HG03064 (cell line): ENCODE measurements around the gene SYNPO.
A peak's percentile ranks its signal among the peaks of the same experiment; 100 is the strongest.

Experiments used
- ATAC-seq: cut with Tn5 transposase; IDR thresholded peaks from one replicate; pipeline ENCODE4 v1.9.1; 2021; ENCODE audit warnings: low read depth; ENCODE audit not compliant: unreplicated experiment

The SYNPO gene

DNA sequence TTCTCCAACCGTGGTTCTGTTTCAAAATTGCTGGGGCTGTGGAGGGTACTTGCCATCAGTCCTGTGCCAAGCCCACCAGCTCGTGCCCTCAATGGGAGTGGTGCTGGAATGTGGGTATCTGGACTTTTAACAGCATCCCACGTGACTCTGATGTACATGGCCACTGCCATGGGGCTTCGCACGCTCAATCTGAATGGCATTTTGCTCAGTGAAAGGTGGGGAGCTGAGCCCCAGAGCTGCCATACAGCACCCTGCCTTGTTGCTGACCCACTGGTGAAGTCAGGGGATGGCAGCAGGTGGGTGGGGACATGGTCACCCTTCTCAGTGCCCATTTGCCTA lies 16.6 kb upstream of the SYNPO start:
- ATAC-seq, result no peak

DNA sequence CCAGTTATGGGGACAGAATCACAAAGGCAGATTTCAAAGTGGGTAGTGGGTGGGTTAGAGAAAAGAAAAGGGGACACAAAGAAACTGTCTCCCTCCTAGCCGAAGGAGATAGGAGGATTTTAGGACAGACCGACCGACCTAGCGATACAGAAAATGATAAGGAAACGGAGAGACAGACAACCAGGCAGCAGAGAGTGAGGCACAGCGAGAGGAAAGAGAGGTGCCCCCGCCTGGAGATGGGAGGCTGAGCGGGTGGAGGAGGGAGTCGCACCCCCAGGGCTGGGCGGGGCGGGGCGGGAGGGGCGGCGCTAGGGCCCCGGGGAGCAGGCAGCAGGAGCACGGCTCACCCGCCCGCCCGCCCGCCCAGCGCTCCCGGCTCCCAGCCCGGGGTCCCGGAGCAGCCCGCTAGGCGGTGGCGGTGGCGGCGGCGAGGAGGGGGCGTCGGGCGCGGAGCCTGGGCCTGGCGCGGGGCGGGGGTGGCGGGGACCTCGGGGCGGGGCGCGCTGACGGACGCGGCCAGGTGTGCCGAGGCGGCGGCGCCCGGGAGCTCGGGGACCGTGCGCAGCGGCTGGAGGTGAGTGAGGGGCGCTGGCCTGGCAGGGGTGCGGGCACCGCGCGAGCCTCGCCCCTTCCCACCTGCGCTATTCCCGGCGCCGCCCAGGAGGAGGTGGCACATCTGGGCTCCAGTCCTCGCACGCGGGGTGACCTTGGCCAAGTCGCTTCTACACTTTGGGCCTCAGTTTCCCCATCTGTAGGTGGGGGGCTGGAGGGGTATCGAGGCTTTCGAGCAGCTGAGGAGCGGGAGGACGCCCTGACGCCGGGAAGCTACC lies 15.9 kb upstream of the SYNPO start:
- no peak for ATAC-seq

DNA sequence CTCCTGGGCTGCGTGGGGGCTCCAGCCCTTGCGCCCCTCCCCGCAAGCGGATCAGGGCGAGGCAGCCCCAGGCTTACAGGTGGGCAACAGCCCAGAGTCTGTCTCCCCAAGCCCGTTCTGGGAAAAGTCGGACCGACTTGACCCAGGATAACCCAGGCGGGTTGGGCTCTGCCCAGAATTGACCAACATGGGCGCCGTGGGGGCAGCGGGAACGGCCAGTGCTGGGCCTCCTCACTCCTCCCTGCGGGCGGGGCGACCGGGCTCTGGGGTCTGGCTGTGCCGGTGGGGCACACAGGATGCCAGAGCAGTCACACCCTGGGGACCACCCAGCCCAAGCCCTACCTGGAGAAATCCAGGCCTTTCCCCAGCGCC lies 15.3 kb upstream of the SYNPO start:
- no peak for ATAC-seq

DNA sequence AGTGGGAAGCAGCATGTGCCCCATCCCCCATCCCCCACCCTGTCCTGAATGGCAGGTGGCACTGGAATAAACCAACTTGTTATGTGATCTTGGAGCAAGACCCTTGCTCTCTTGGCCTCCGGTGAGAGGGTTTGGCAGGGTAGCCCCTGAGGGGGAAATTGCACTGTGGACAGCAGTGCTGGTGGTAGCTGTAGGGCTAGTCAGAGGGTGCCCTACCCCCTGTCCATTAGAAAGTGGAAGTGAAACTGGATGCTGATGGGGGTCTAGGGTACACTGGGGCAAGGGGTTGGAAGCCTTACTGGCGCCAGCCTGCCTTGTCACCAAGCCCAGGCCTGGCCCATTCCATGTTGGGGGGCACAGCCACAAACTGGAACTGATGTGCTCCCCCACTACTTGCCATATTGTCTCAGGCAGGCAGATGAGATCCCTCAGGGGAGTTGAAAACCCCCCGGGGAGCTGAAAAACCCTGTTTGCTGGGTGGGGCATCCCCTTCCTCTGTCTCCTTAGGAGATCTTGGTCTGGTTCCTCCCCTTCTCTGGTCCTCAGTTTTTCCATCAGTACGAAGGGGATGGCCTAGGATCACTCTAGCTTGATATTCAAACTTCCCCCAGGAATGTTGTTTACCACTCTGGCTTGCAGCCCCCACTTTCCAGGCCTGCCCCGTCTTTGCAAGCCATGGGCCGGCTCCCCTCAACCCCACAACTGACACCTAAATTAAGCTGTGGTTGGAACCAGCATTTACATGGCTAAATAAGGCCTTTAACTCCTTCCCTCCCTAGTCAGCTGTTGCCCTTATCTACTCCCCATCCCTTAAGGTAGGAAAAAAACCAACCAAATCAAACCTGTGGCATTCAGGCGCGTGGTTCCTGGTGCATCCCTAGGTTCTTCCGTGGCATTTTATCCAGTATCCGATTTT lies 14.4 kb upstream of the SYNPO start:
- peak; percentile 46 for ATAC-seq

DNA sequence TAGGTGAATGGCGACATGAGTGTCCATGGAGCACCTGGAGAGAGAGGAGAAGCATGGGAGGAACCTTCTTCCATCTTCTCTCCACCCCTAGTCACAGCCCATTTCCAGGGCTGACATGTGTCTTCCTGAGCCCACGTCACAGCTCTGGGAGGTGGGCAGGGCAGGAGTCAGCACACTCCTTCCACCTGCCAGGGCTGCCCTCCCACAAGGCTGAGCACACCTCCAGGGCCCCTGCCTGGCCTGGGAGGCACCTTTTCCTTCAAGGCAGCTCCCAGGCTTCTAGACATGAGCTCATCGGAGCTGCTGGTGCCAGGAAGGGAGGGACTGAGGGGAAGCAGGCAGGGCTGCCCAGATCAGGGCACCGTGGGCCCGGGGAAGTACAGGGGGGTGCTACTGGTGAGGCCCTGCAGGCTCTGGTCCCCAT lies 13.6 kb upstream of the SYNPO start:
- ATAC-seq, result no peak

DNA sequence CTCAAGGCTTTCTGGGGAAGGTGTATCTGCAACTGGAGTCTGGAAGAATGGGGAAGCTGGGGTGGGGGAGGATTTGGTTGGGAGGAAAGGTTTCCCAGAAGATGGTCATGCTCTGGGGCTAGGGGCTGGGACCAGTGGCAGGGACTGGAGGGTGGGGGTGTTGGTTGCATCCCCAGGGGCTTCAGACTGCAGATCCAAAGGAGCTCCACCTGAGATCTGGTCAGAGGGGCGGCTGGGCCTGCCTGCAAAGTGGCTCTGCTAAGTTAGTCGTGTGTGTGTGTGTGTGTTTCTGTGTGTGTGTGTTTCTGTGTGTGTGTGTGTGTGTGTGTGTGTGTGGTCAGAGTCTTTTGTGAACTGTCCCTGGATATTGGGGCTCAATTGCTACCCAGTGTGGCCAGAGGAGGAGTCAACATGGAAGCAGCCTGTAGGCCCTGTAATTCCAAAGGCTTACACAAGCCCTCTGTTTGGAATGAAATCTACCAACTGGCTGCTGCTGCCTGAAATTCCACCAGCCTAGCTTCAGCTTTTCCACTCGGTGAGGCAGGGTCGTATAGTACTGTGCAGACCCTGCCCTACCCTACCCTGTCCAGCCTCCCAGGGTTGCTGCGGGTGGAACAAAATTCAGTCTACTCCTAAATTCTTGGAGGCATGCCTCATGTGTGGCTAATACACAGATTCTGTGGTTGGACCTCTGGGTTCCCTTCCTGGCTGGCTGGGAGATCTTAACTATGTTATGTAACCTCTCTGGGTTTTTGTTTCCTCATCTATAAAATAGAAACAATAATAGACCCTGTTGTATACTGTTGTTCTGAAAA lies 12.5 kb upstream of the SYNPO start:
- no peak for ATAC-seq

DNA sequence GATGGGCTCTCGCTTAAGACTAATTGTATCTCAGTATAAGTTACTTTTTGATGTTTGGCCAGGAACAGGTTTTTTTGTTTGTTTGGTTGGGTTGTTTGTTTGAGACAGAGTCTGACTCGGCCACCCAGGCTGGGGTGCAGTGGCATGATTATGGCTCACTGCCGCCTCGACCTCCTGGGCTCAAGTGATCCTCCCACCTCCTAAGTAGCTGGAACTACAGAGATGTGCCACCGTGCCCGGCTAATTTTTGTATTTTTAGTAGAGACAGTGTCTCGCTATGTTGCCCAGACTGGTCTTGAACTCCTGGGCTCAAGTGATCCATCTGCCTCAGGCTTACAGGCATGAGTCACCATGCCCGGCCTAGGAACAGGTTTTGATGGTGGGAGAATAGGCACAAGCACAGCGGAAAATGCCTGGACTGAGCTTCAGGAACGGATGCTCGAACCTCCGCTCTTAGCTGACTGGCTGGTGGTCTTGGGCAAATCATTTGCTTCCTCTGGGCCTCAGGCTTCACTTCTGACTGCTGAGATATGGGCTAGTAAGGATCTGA lies 11.4 kb upstream of the SYNPO start:
- ATAC-seq, result no peak

DNA sequence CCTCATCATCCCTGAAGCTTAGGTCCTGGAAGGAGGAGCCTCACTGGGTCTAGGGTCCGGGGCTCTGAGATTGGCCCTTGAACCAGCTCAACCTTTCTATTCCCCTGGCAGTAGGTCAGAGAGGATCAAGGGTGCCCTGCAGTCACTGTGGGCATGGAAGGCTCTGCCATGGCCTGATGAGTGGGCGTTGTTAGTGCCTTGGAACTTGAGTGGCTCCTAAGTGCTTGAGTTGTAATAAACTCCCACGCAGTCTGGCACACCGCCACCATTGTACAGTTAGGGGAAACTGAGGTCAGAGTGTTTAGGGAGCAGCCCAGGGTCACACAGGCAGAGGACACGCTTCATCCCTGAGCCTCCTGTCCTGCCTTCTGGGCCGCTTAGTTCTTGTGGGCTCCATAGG lies 10.4 kb upstream of the SYNPO start:
- ATAC-seq, result no peak

DNA sequence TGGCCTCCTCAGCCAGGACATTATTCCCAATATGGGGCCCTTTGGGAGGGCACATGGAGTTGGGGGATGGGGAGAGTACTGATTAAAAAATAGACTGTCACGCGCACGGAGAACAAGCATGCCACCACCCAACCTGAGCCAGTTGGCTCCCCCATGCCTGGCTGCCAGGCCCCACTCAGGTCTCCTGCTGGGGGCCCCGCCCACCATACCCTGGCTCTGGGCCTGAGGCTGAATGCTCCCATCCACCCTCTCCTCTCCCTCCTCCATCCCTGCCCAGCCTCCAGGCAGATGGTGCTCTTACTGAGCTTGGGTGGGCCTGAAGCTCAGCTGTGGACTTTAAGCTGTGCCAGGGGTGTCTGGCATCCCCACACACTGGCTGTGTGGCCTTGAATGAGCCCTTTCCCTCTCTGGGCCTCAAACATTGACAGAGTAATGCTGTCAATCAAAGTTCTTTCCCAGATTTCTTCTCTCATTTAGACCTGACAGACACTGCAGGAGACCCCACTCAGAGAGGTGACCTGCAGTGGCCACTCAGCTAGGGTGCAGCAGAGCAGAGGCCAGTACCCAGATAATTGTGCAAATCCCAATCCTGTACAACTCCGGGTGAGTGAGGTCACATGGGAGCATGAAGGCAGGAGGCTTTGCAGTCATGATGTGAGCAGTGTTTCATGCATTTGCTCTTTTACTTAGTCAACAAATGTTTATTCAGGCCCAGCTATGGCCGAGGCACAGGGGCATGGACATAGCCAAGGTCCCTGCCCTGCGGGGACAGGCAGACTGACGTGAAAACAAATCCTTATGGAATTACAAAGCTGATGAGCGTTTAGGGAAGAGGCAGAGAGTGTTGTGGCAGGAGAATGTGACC lies 9.8 kb upstream of the SYNPO start:
- ATAC-seq, result no peak

DNA sequence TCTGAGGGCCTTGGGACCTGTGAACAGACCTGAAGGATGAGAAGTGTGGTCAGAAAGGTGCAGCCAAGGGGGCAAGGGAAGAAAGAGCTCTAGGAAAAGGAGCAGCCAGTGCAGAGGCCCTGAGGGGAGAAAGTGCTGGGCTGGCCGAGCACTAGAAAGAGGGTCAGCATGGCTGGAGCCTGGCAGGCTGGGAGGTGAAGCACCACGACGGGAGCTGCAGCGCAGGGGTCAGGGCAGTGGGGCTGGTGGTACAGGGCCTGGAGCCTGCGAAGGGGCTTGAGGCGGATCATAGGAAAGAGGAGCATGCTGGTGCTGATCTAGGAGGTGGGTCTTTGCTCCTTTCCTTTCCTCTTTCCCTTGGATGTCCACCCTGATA lies 9.1 kb upstream of the SYNPO start:
- ATAC-seq, result no peak

DNA sequence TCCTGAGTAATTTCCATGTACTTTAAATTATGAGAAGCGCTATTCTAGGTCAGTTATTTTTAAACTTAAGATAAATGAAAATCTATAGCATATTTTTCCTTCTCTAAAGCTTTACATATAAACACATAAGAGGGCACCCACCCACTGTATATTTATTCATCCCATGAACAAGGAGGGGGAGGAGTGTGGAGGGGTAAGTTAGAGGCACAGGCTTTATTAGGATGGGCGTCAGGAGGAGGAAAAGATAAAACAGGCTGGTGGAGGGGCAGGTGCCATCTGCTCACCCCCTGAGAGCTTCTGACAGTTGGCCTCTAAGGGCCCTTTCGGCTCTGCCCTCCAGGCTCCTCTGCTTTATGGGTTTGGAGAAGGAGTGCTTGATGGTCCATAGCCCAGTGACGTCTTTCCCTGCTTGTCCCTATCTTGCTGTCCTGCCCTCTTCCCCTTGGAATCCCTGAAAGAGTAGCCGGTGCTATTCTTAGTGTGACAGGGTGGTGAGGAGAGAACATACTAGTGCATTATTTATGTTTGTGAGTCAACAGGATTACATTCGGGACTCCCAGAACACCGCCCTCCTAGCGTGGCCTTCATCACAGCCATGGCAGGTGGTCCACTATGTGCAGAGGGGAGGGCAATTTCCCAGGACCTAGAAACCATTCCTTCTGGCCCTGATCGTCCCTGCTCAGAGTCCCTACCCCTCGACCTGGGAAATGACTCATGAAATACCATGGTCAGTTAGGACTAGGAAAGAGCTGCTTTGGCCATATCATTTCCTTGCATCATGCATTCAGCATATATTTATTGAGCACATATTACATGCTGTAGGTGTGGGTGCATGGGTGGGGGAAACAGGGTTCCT lies 7.9 kb upstream of the SYNPO start:
- no peak for ATAC-seq

DNA sequence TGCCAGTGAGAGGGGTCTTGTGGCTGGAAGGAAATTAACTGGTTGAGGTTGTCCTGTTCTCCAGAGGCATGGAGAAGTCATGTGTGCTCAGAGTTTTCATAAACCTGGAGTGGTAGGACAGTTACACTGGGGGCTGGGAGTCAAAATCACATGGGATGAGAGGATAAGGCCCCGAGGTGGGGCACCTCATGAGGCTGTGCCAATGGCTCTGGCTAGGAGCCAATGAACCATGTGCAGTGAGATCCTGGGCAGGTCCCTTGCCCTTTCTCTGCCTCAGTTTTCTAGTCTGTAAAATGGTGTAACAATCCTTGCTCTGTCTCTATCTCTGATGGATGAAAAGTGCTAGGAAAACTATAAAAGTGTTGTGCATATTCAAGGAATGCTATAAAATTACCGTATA lies 7.0 kb upstream of the SYNPO start:
- no peak for ATAC-seq

DNA sequence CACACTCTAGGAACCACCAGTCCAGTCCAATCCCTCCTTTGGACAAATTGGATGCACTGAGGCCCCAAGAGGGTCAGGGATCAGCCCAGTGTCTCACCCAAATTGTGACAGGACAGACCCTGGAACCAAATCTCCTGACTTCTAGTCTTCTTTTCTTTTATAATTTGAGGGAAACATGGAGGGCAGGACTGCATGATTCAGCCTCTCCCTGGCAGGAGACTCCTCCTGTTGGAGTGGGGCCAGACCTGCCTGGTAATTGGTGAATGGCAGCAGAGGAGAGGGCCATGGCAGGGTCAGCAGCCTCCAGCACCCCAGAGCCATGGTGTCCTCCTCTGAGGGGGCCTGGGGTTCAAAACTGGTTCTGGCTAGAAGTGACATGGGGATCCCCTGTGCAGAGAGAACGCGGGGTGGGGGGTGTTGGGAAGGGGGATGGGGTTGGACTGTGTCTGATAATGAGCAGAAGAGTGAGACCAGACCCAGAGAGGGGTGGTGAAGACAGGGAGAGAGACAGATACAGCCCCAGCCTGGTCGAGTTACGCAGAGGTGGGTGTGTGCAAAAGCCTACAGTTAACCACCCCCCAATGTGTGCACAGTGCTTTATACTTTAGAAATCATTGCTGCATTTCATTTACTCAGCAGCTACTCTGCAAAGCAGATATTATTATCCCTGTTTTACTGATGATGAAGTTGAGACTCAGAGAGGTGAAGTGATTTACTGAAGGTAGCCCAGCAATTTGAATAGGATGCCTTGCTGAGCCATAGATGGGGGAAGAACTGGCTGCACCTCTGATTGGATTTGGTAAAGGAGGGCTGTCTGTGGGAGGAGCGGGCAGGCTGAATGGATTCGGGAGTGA lies 3.8 kb upstream of the SYNPO start:
- no peak for ATAC-seq

DNA sequence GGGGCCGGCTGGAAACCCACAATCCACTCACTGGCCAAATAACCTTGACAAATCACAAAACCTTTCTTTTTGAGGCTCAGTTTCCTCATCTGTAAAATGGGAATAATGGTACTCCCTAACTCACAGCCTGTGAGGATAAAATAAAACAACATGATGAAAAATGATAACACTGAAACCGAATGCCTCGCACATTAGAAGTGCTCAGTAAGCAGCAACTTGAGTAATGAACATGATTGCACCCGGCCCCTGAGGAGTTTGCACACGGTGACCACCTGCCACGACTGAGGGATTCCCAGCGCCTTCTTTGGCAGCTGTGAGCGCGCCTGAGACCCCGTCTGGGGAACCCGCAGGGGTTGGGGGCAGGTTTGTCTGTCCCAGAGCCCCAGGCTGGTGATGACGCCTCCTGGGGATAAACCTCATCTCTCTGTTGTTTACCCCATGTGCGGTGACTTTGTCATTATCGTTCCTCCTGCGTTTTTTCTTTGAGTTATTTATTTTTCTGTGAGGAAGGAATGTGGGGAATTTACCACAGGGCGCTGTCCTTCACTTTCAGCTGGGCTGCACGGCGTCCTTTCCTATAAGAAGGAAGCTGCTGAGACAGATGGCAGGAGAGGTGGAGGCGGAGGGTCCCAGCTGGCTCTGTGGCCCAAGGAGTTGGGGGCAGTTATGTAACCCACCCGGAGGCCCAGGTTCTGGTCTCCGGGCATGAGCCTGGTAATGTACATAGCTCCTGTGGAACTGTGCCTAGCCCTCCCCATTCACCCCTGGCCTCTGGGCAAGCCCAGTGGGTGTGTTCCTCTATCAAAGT lies 3.0 kb upstream of the SYNPO start:
- no peak for ATAC-seq

DNA sequence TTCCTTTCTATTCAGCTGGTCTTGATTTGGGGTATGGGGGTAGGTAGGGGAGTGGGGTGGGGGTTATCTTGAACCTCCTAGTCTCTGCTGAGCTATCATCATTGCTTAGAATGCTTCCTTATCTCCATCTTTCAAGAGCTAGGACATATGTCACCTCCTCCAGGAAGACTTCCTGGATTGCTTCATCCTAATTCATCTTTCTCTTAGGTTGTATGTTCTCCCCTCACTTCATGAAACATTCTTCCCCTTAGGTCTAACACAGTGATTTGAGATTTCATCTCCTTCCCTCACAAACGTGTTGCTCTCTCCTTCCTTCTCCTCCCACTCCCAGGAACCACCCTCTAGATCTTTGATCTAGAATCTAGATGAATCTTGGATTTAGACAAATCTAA lies 2.4 kb upstream of the SYNPO start:
- ATAC-seq, result no peak

DNA sequence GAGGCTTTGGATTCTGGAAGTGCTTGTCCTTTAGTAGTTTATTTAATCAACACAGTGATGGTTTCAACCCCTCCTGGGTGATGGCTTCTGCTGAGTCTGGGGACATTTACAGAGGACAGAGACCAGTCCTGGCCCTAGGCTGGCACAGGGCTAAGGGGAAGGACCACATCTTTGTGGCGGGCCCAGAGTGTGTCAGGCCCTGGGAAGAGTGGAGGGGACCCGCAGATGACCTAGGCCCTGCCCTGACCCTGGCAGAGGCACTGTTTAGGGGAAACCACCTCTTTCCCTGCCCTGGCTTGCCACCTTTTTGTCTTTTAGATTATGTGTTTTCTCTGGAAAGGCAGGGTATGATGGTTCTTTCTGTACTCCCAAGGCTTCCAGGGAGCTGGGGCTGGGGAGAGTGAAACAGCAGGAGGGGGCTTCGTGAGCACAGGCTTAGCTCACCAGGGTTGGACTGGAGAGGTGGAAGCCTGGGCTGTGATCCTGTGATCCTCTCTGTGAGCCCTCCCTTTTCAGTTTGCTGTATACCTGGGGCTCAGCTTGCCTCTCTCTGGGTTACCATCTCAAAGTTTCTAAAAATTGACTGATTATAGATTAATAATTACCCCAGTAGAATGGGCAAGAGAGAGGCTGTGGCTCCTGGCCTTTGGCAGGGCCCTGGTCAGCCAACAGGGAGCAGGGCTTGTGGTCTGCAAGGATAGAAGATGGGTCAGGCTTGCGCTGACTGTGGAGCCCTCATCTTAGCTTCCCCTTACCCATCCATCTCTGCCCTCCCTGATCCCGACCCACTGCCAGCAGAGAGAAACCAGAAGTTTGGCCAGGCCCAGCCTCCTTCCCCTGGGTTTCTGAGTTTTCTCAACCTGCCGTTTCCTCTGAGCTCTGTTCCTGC lies 1.7 kb upstream of the SYNPO start:
- ATAC-seq, result no peak

DNA sequence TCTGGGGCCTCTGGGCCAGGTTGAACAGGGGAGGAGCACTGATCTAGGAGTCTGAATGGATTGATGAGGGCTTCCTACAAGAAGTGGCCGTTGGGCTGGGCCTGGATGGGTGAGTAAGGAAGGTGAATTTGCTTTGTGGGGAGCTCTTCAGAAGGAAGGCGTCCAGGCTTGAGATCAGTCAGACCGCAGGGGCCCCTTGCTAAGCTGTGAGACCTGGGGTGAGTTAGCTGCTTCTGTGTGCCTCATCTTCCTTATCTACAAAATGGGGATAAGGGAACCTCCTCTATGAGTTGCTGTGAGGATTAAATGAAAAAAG lies 1.1 kb upstream of the SYNPO start:
- ATAC-seq, result no peak
